ENCODE results near the gene SAMM50. TPM values are rescaled to one million over a fixed set of nuclear protein-coding genes. Genes with fewer than 3 reads are reported as not detected.

The SAMM50 gene
- total RNA-seq, 1 donor: 37.6 TPM

DNA sequence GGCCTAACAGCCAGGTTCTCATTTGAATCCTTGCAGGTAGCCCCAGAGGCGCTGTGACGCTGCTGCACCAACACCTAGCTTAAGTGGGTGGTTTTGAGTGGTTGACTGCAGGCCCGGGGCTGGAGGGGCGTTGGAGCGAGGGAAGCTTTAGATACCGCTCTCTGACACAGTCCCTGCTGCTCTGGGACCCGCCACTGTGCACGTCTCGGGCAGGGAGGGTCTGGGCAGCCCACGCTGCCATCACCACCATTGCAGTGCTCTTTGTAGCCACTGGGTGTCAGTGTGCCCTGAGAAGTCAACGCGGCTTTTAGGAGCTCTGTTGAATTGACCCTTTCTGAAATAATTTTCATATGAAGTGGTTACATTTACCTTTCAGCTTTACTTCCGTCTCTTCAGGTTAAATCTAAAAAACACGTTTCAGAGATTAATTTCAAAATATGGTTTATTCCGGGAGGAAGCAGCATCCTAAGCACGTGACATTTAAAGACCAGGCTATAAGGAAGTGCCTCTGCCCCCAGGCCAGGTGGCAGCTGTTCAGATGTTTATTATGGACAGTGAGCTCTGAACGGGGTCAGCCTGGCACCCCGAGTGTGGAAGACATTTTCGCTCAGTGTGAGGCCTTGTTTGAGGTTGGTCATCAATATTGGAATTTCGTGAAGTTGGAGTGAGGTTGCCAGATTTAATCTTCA lies 38.0 kb downstream of the SAMM50 start:
- H3K4me3 ChIP-seq (ENCODE audit: low read depth, low read length): no peak overlapping the region
- peak; percentile 64 for DNase-seq (ENCODE audit: low read depth)
- TF ChIP-seq, protein P1, sequence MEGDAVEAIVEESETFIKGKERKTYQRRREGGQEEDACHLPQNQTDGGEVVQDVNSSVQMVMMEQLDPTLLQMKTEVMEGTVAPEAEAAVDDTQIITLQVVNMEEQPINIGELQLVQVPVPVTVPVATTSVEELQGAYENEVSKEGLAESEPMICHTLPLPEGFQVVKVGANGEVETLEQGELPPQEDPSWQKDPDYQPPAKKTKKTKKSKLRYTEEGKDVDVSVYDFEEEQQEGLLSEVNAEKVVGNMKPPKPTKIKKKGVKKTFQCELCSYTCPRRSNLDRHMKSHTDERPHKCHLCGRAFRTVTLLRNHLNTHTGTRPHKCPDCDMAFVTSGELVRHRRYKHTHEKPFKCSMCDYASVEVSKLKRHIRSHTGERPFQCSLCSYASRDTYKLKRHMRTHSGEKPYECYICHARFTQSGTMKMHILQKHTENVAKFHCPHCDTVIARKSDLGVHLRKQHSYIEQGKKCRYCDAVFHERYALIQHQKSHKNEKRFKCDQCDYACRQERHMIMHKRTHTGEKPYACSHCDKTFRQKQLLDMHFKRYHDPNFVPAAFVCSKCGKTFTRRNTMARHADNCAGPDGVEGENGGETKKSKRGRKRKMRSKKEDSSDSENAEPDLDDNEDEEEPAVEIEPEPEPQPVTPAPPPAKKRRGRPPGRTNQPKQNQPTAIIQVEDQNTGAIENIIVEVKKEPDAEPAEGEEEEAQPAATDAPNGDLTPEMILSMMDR (IDR thresholded peaks at IDR 0.05; ENCODE audit: insufficient read depth, low read depth, low read length): peak; percentile 98

DNA sequence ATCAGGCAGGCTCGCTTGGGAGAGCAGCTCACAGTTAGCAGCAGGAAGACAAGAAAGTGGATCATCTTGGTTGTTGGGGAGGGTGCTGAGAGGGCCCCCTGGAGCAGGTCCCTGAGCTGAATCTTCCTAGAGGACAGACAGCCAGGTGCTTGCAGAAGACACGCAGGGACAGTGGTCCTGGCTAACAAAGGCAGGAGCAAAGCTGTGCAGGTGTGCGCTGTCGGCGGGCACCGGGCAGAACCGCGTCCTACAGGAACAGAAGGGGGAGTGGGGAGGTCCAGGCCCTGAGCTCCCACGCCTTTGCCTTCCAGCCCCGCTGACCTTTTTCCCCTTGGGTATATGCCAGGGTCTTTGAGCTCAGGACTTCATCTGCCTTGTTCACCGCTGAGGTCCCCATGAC lies 38.8 kb downstream of the SAMM50 start:
- H3K4me3 ChIP-seq (ENCODE audit: low read depth, low read length): no peak overlapping the region
- TF ChIP-seq, protein P1 (IDR thresholded peaks at IDR 0.05; ENCODE audit: insufficient read depth, low read depth, low read length): no peak
- DNase-seq (ENCODE audit: low read depth): no peak

DNA sequence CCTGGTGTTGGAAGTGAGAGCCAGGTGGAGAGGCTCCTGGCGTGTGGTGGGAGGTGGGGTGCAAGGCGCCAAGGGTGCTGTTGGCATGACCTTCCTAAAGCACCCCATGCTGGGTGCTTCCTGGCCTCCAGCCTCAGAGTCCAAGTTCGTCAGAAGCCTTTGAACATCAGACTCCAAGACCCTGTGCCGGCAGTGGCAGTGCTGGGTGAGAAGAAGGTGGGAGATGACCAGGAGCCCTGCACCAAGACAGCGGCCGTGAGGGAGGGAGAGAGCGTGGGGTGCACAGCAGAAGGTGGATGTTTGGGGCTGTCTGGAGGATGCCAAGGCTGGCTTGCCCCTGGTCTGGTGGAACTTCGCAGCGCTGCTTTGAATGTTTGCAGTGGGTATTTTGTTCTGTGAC lies 39.2 kb downstream of the SAMM50 start:
- no peak for DNase-seq (ENCODE audit: low read depth)
- no peak overlapping the region for H3K4me3 ChIP-seq (ENCODE audit: low read depth, low read length)
- TF ChIP-seq, protein P1 (IDR thresholded peaks at IDR 0.05; ENCODE audit: insufficient read depth, low read depth, low read length): no peak

DNA sequence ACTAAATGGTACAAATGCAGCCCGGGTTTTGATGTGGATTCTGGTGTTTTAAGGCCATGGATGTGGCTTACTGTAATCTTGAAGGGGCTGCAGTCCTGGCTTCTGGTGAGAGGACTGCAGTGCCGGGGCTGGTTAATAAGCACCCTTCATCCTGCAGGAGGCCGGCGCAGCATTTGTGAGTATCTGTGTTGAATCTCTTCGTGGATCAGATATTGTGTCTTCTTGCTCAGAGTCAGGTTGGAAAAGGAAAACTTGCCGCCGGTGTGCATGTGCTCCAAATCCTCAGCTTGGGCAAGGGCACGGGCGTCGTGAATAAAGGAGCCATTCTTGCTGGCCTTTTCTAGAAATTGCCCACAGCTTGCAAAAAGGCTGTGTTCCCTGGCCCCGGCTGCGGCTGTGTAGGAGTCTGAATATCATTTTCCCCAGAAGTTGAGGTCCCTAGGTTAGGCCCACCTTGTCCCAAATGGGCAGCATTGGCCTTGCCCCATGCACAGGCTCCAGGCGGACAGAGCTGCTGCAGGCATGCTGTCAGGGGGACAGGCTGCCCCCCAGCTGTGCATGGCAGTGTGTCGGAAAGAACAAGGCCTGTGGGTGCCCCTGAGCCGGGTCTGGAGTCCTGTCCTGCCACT lies 39.9 kb downstream of the SAMM50 start:
- no peak overlapping the region for H3K4me3 ChIP-seq (ENCODE audit: low read depth, low read length)
- TF ChIP-seq, protein P1 (IDR thresholded peaks at IDR 0.05; ENCODE audit: insufficient read depth, low read depth, low read length): no peak
- no peak for DNase-seq (ENCODE audit: low read depth)

DNA sequence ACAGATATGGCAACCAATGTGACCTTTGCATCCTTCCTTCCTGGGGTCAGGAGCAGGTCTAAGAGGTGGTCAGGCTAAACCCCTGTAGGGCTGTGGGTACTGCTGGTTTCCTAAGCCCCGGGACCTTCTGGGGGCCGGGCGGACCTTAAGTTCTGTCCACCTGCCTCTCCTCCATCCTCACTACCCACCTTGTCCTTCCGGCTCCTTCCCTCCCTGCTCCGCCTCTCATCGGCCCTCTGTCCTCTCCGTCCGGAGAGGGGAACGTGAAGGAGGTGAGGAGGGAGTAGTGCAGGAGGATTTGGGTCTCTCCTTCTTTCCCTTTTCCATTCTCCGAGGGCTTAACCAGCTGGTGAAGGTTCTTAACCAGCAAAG lies 40.5 kb downstream of the SAMM50 start:
- TF ChIP-seq, protein P1 (IDR thresholded peaks at IDR 0.05; ENCODE audit: insufficient read depth, low read depth, low read length): no peak
- no peak overlapping the region for H3K4me3 ChIP-seq (ENCODE audit: low read depth, low read length)
- DNase-seq (ENCODE audit: low read depth): no peak

DNA sequence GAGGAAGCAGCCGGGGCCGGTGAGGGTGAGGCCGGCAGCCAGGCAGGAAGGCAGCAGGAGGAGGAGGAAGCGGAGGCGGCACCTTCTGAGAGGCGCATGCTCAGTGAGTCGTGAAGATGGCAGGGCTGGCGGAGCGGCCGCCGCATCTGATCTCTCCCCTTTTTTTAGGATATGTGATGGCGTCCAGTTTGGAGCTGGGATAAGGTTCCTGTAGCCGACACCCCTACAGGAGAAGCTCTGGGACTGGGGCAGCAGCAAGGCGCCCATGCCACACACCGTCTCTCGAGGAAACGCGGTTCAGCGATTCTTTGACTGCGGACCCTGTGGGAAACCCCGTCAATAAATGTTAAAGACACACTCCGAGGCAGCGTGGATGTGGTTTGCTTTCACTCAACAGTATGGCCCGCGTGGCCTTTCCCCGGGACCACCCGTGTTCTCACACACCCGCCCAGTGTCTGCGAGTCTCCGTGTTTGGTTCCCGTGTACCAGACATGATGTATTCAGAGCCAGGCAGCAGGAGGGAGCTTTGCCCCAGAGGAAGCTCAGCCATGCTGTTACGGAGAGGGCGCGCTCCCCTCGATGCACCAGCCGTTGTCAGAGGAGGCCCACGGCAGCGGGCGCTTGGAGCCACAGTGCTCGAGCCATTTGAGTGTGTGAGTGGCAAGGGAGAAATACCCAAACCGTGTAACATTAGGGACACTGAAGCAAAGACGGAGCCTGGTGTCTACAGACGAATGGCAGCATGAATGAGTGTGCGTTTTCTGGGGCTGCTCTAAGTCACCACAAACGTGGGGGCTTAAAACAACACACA lies 41.1 kb downstream of the SAMM50 start:
- no peak for DNase-seq (ENCODE audit: low read depth)
- TF ChIP-seq, protein P1 (IDR thresholded peaks at IDR 0.05; ENCODE audit: insufficient read depth, low read depth, low read length): no peak
- no peak overlapping the region for H3K4me3 ChIP-seq (ENCODE audit: low read depth, low read length)

All from fibroblast of villous mesenchyme (primary cell).